Purkinje cell (primary cell): Measurements from ENCODE around the gene B3GNT8. TPM values are rescaled to one million over a fixed set of nuclear protein-coding genes. Genes with fewer than 3 reads are reported as not detected.

ENCODE experiments used
- polyA plus RNA-seq: library from polyadenylated mRNA; unstranded; fragments of >200 nt; fragmentation: Nextera tagmentation; gene quantifications from 2 replicates; pipeline ENCODE4 v1.2.1, GENCODE V29; 2014

B3GNT8 gene
- not detected in 2 replicates for polyA plus RNA-seq

DNA sequence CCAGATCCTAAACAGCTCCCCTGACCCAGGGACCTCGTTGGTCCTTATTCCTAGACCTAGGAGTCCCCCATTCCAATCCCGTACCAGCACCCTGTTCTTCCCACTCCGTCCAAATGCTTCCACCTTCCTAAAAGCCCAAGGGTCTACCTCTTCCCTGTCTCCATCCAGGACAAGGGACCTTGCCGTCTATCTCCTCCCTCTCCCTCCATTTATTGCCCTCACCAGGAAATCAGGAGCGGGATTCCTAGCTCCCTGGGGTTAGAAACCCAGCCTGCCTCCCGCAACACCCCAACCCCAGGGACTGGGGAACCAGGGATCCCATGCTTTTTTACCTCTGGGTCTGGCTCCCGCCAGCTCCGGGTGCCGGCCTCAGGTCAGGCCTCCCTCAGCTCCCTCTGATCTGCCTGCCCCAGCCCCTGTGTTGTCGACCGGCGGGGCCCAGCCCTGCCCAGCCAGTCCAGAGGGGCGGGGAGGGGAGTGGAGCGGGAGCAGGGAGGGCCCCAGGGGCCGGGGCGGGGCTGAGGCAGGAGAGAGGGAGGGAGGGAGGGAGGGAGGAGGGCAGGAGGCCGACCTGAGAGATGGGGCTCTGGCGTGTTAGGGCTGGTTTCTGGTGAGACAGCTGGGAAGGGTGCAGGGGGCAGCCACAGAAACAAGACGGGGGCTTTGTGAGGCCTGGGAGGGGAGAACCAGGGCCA, at the start of gene B3GNT8:
Gene B3GNT8 (minus strand): TSS at position 423 of the 695 bp plus-strand sequence. CDS start 596 bp downstream, outside the sequence.

DNA sequence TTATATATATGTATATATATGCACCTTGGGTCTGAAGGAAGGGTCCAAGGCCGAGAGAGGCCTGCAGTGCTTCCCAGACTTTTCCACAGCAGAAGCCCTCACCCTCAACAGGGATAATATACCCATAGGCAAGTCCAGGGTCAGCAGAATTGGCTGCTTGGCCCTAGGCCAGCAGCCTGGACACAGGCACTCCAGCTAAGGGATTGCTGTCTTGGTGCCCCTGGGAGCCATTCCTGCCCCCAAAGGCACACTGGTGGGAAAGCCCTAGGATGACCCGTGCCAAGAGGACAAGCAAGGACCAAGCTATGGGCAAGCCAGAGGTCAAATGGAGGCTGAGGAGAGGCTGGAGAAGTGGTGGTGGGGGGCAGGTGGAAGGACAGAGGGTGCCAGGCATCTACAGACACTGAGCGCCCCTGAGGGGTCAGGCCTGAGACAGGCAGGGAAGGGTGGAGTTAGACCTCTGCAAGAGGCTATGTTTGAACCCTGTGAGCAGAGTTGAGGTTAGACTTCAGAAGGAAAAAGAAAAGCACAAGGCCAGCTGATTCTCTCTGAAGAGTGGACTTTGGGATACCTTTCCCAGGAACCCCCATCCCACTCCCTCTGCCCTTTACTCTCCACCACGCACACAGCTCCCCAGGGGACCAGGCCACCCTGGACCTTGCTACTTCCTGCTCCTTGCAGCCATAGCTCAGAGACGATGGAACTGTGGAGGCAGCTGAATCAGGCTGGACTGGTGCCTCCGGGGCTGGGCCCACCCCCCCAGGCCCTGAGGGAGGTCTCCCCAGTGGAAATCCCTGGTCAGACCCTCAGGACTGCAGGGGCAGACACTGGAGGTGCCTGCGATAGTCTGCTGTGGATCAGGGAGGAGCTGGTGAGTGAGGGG, 15.5 kb upstream of the B3GNT8 start, which contains the start of gene ERICH4:
Gene ERICH4 (plus strand): TSS at position 684 of the 883 bp plus-strand sequence. CDS start 14 bp downstream, at position 698.

GRCh38 chr19:41439441-41440222, 12.5 kb upstream of the B3GNT8 start, which contains the start of gene DMAC2:
Gene DMAC2, minus strand, starts transcription at chr19:41439912. Its CDS starts 13 bp downstream, at chr19:41439899.

GRCh38 chr19:41397086-41398049, 29.8 kb downstream of the B3GNT8 start, which contains the start of the genes BCKDHA and EXOSC5:
Gene BCKDHA, plus strand, starts transcription at chr19:41397818. Its CDS starts 10 bp downstream, at chr19:41397828.
Gene EXOSC5, minus strand, starts transcription at chr19:41397359. Its CDS starts 31 bp downstream, at chr19:41397328.

GRCh38 chr19:41376241-41376997, 50.8 kb downstream of the B3GNT8 start, which contains the start of gene TMEM91:
Gene TMEM91, plus strand, starts transcription at chr19:41376533. Its CDS starts 1,777 bp downstream, at chr19:41378310.

Other genes with a start within 250 kb of the B3GNT8 start
- gene CYP2S1, start 234.2 kb downstream of the B3GNT8 start, polyA plus RNA-seq, result 0.14 and 0.34 TPM in 2 replicates
- gene AXL, start 208.2 kb downstream of the B3GNT8 start, polyA plus RNA-seq, result 2.5 and 3.9 TPM in 2 replicates
- gene HNRNPUL1, start 163.0 kb downstream of the B3GNT8 start, polyA plus RNA-seq, result 14.1 and 15.2 TPM in 2 replicates
- 1.5 and 3.9 TPM in 2 replicates for gene CCDC97, start 117.2 kb downstream of the B3GNT8 start, polyA plus RNA-seq
- not detected in 2 replicates for gene TGFB1, start 73.5 kb downstream of the B3GNT8 start, polyA plus RNA-seq
- 5.1 and 6.7 TPM in 2 replicates for gene B9D2, start 63.2 kb downstream of the B3GNT8 start, polyA plus RNA-seq
- gene TMEM91, start 50.8 kb downstream of the B3GNT8 start, polyA plus RNA-seq, result 0.43 and 3.3 TPM in 2 replicates
- 27.9 and 29.3 TPM in 2 replicates for gene EXOSC5, start 30.0 kb downstream of the B3GNT8 start, polyA plus RNA-seq
- 9.6 and 20.9 TPM in 2 replicates for gene BCKDHA, start 29.6 kb downstream of the B3GNT8 start, polyA plus RNA-seq
- 14.9 and 20.5 TPM in 2 replicates for gene DMAC2, start 12.5 kb upstream of the B3GNT8 start, polyA plus RNA-seq
- gene ERICH4, start 15.8 kb upstream of the B3GNT8 start, polyA plus RNA-seq, result not detected in 2 replicates
- gene CEACAM21, start 148.8 kb upstream of the B3GNT8 start, polyA plus RNA-seq, result not detected in 2 replicates
- gene CEACAM4, start 199.7 kb upstream of the B3GNT8 start, polyA plus RNA-seq, result not detected in 2 replicates